Measurements from ENCODE around the gene CHAF1B.

Gene CHAF1B

GRCh38 chr21:36355868-36356267 lies 29.3 kb upstream of the CHAF1B start:
- Histone ChIP-seq H3K27ac (replicated peaks) (no peak overlapping the region), H3K4me3 (replicated peaks; ENCODE audit: insufficient read depth, low read length) (no peak overlapping the region), H3K27me3 (ENCODE audit: insufficient read depth, poor library complexity, severe bottlenecking) (no peaks in the 10 kb centered on the region)
- no peak for DNase-seq (ENCODE audit: low read depth in 1 of 2, low spot score in 1 of 2)
- TF ChIP-seq REST (IDR thresholded peaks at IDR 0.05; ENCODE audit: insufficient replicate concordance, low read depth): no peak
- TF ChIP-seq SPI1 (IDR thresholded peaks at IDR 0.05; ENCODE audit: borderline replicate concordance, low read depth): no peak
- TF ChIP-seq POLR2AphosphoS5 (IDR thresholded peaks at IDR 0.05; ENCODE audit: low read depth): no peak
- TF ChIP-seq GABPA (IDR thresholded peaks at IDR 0.05; ENCODE audit: low read depth): no peak
- no peak for TF ChIP-seq CTCF (IDR thresholded peaks at IDR 0.05; ENCODE audit: insufficient read depth, low read length)

GRCh38 chr21:36359185-36359584 lies 26.0 kb upstream of the CHAF1B start:
- no peaks in the 10 kb centered on the region for H3K27me3 ChIP-seq (ENCODE audit: insufficient read depth, poor library complexity, severe bottlenecking)
- no peak for DNase-seq (ENCODE audit: low read depth in 1 of 2, low spot score in 1 of 2)
- H3K4me3 ChIP-seq (replicated peaks; ENCODE audit: insufficient read depth, low read length): no peak overlapping the region
- no peak for TF ChIP-seq POLR2AphosphoS5 (IDR thresholded peaks at IDR 0.05; ENCODE audit: low read depth)
- TF ChIP-seq SPI1 (IDR thresholded peaks at IDR 0.05; ENCODE audit: borderline replicate concordance, low read depth): no peak
- no peak for TF ChIP-seq CTCF (IDR thresholded peaks at IDR 0.05; ENCODE audit: insufficient read depth, low read length)
- no peak for TF ChIP-seq REST (IDR thresholded peaks at IDR 0.05; ENCODE audit: insufficient replicate concordance, low read depth)
- no peak for TF ChIP-seq GABPA (IDR thresholded peaks at IDR 0.05; ENCODE audit: low read depth)
- no peak overlapping the region for H3K27ac ChIP-seq (replicated peaks)

DNA sequence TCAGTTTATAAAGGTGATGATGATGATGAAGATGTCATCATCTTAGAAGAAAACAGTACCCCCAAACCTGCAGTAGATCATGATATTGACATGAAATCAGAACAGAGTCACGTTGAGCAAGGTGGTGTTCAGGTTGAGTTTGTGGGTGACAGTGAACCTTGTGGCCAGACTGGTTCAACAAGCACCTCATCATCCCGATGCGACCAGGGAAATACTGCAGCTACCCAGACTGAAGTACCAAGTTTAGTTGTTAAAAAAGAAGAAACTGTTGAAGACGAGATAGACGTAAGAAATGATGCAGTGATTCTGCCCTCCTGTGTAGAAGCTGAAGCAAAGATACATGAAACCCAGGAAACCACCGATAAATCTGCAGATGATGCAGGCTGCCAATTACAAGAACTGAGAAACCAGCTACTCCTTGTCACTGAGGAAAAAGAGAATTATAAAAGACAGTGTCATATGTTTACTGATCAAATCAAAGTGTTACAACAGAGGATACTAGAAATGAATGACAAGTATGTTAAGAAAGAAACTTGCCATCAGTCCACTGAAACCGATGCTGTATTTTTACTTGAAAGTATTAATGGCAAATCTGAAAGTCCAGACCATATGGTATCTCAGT lies 16.0 kb upstream of the CHAF1B start:
- no peaks in the 10 kb centered on the region for H3K27me3 ChIP-seq (ENCODE audit: insufficient read depth, poor library complexity, severe bottlenecking)
- no peak for DNase-seq (ENCODE audit: low read depth in 1 of 2, low spot score in 1 of 2)
- TF ChIP-seq REST (IDR thresholded peaks at IDR 0.05; ENCODE audit: insufficient replicate concordance, low read depth) (no peak), CTCF (IDR thresholded peaks at IDR 0.05; ENCODE audit: insufficient read depth, low read length) (no peak), POLR2AphosphoS5 (IDR thresholded peaks at IDR 0.05; ENCODE audit: low read depth) (no peak), SPI1 (IDR thresholded peaks at IDR 0.05; ENCODE audit: borderline replicate concordance, low read depth) (no peak), GABPA (IDR thresholded peaks at IDR 0.05; ENCODE audit: low read depth) (no peak)
- no peak overlapping the region for H3K27ac ChIP-seq (replicated peaks)
- H3K4me3 ChIP-seq (replicated peaks; ENCODE audit: insufficient read depth, low read length): no peak overlapping the region

Measured in HL-60 (cell line).